ELR (cell line): Measurements from ENCODE around the gene COA7.

Source experiments
- DNase-seq: peaks from one replicate; pipeline ENCODE4 v3.0.0-alpha.2; 2015; ENCODE audit warnings: low read depth

The COA7 gene

DNA sequence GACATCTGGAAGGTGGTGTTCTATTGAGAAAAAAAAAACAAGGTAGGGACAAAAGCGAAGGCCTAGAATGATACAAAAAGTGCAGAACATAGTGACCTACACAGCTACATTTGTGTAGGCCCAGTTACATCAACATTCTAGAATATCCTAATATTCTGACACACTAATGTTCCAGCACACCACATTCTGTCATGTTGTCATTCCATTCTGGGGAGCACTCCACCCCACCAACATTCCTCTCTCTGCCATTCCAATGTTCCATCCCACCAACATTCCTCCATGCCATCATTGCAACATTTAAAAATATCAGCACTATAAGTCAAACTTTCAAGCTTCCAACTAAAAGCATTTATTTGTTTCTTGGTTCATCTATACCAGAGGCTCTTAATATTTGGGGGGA, 28.5 kb downstream of the COA7 start:
- DNase-seq: peak; percentile 17

GRCh38 chr1:52668711-52669110, 29.4 kb downstream of the COA7 start:
- DNase-seq: peak; percentile 55

DNA sequence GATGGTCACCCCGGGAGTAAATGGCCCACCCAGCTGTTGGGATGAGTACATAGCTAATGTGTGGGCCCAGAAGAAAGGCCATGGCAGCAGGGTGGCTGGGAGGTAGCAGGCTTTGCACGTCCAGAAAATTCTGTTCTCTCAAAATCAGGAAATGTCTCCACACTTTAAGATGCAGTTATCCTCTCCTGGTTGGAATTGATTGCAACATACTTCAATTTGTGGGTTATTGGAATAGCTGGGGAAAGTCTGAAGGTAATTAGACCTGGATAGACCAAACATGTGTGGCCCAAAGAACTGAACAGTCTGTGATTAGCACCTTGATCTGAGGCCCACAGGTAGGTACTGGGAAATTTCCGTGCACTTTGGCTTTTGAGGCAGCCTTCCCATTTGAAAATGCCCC, 30.2 kb downstream of the COA7 start:
- no peak for DNase-seq

DNA sequence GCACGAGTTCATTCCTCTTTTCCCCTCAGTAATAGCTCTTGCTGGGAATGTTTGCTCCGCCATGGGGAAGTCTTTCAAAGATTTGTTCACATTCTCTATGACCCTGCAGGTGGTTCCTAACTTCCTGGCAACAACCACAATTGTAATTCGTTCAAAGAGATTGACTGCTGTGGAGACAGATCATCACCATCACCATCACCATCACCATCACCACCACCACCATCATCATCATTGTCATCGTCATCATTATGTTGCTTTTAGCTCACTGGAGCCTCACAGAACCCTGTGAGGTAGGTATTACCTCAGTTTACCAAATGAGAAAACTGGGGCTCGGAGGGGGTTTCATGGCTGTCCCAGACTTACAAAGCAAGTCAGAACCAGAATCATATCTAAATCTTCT, 30.9 kb downstream of the COA7 start:
- no peak for DNase-seq

DNA sequence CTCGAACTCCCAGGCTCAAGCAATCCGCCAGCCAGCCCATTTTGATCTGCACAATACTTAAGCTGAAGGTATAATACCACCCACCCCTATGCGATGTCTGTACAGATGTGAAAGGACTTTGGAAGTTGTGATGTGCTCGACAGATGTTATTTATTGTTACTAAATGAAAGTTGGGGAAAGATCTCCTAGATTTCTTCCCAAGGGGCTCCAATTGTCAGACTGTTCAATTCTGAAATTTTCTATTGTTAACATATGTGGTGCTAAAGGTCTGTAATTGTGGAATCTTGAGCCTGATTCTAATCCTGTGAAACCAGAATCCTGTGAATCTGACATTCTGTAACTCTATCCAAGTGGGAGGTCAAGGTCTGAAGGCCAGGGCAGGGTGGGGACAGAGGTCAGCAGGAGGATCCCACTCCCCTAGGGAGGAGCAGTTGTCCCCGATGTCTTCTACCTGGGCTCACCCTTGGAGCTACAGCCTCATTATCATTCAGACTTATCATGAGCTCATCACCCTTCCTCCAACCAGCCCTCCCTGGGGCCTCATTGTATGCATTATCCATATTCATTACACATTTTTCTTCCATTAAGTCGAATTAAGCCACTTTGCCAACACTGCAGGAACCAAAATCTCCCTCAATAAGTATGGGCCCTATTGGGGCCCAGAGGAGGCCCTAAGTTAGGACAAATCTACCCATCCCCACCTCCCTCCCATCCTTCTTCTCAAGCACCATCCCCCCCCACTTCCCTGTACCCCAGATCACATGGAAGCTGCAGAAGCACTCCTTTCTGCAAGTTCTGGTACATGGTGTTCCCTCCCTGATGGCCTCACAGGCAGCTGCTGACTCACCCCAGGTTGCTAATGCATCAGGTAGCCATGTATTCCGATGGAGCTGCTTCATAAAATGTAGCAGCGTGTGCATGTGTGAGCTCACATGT, 32.9 kb downstream of the COA7 start:
- no peak for DNase-seq

DNA sequence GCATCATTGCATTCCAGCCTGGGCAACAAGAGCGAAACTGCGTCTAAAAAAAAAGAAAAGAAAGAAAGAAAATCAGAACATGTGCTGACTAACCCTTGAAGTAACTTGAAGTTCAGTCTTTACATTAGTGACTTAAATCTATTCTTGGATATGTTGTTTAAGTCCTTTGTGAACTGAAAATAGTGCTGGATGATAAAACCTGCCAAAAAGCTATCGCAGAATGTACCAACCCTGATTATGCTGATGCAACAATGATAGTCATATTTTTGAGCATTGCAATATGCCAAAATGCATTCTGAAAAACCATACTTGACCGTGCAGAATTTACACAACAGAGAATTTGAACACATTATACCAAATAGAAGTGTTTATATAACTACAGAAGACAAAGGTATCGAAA, 34.4 kb downstream of the COA7 start:
- DNase-seq: no peak

DNA sequence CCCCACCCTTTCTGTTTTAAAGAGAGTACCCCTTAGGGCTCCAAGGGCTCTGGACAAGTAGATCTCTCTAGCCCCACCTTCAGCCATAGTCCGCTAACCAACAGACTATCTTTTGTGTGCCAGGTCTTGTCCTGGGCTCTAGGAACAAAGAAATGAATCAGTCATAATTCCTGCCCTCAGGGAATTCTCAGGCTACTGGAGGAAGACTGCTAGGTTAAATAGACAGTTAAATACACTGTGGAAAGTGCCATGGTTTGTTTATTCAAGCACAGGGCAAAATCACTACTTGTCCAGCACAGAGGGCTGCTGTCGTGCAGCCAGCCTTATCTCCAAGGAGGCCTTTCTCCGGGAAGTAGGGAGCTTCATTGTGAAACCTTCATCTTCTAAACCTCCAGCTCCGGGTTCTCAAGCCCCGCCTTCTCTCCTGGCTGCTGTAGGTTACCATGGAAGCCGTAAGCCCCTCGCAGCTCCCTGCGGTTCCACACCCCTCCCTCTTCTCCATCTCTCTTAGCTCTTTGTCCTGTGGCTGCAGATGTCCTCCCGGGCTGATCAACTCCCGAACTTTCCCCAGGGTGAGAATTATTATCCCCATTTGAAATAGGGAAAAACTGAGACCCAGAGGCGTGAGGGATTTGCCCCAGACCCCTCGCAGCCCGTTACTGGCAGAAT, 35.4 kb downstream of the COA7 start:
- peak; percentile 87 for DNase-seq

GRCh38 chr1:52660807-52661206, 37.3 kb downstream of the COA7 start:
- no peak for DNase-seq

GRCh38 chr1:52659851-52660596, 38.1 kb downstream of the COA7 start:
- no peak for DNase-seq

- DNase-seq: no peak
Observed at GRCh38 chr1:52659356-52659755, 38.8 kb downstream of the COA7 start.

GRCh38 chr1:52658795-52659194, 39.4 kb downstream of the COA7 start:
- DNase-seq: no peak

GRCh38 chr1:52657702-52658101, 40.4 kb downstream of the COA7 start:
- no peak for DNase-seq

GRCh38 chr1:52654063-52654462, 44.1 kb downstream of the COA7 start:
- no peak for DNase-seq

GRCh38 chr1:52653207-52653849, 44.8 kb downstream of the COA7 start:
- no peak for DNase-seq

- DNase-seq: no peak
Observed at GRCh38 chr1:52651904-52652303, 46.2 kb downstream of the COA7 start.

GRCh38 chr1:52645261-52645660, 52.9 kb downstream of the COA7 start:
- DNase-seq: no peak

GRCh38 chr1:52641307-52641706, 56.8 kb downstream of the COA7 start:
- DNase-seq: no peak

- no peak for DNase-seq
Observed at GRCh38 chr1:52640697-52641096, 57.5 kb downstream of the COA7 start.

DNA sequence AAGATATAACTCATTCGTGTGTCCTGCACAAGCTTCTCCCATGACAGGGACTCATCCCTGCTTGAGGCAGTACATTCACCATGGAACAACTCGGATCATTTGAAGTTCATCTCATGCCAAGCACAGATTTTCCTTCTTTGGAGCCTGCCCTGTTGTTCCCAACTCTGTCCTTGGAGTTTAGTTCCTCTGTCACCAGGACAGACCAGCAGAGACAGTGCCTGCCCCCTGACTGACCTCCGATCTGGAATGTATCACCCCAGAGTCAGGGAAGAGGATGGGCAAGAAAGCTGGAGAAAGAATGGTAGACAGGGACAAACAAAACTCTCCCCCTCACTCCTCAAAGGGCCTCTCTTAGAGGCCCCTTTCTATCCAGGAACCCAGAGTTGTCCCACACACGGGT, 60.2 kb downstream of the COA7 start:
- DNase-seq: no peak

GRCh38 chr1:52636721-52637695, 61.1 kb downstream of the COA7 start:
- no peak for DNase-seq
